ENCODE measurements around the gene MSRB3.

DNA sequence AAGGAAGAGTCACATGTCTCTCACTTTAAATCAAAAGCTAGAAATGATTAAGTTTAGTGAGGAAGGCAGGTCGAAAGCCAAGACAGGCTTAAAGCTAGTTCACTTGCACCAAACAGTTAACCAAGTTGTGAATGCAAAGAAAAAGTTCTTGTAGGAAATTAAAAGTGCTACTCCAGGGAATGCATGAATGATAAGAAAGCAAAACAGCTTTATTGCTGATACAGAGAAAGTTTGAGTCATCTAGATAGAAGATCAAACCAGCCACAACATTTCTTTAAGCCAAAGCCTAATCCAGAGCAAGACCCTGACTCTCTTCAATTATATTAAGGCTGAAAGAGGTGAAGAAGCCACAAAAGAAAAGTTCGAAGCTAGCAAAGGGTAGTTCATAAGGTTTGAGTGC, 193.6 kb downstream of the MSRB3 start:
- TF ChIP-seq, protein P1, sequence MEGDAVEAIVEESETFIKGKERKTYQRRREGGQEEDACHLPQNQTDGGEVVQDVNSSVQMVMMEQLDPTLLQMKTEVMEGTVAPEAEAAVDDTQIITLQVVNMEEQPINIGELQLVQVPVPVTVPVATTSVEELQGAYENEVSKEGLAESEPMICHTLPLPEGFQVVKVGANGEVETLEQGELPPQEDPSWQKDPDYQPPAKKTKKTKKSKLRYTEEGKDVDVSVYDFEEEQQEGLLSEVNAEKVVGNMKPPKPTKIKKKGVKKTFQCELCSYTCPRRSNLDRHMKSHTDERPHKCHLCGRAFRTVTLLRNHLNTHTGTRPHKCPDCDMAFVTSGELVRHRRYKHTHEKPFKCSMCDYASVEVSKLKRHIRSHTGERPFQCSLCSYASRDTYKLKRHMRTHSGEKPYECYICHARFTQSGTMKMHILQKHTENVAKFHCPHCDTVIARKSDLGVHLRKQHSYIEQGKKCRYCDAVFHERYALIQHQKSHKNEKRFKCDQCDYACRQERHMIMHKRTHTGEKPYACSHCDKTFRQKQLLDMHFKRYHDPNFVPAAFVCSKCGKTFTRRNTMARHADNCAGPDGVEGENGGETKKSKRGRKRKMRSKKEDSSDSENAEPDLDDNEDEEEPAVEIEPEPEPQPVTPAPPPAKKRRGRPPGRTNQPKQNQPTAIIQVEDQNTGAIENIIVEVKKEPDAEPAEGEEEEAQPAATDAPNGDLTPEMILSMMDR (conservative IDR thresholded peaks at IDR 0.05; ENCODE audit: low read depth, low read length), result no peak
- TF ChIP-seq CHD1 (IDR thresholded peaks at IDR 0.05; ENCODE audit: low read depth, low read length) (no peak), FOS (IDR thresholded peaks at IDR 0.05; ENCODE audit: low read depth, low read length) (no peak), POLR2A (IDR thresholded peaks at IDR 0.05; ENCODE audit: low read depth, low read length) (no peak), MAZ (IDR thresholded peaks at IDR 0.05; ENCODE audit: borderline replicate concordance, low read depth, low read length) (no peak), NFE2L2 (IDR thresholded peaks at IDR 0.05; ENCODE audit: low read depth, low read length) (no peak)

Measured in IMR-90 (cell line).